ENCODE measurements around the gene PLD3.

The PLD3 gene

DNA sequence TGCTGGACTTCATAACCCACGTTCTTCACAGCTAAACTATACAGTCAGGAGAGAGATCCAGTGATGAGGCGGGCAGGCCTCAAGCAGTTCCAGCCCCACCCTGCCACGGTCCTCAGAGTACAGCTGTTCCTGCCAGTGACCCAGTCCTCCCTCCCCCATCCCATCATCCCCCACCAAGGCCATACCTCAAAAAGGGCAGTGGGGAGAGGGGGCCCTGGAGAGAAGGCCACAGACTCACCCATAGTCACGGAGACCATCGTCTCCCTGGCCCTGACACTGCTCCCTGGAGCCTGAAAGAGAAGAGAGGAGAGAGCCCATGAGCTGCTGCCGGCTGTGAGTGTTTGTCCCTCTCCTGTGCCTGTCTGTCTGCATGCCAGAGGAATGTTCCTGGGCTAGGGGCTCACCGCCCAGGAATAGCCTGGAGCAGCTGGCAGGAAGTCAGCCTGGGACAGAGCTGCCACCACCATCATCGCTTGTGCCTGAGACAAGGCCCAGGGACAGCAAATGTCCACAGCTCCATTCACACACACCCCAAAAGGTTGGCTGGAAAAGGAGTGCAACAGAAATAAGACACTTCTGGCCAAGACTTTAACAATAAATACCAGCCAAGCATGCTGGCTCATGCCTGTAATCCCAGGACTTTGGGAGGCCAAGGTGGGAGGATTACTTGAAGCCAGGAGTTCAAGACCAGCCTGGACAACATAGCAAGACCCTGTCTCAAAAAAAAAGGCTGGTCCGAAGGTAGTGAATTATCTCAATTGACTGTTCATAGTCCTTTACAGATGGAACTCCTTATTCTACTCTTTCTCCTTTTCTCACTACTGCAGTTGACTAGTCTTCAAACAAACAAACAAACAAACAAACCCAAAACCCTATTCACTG is 6.7 kb upstream of the PLD3 start:
- no peak for TF ChIP-seq ZNF274 (IDR thresholded peaks at IDR 0.05; ENCODE audit: low read depth, low read length)
- no peak overlapping the region for H3K4me3 ChIP-seq (ENCODE audit: low read length)

DNA sequence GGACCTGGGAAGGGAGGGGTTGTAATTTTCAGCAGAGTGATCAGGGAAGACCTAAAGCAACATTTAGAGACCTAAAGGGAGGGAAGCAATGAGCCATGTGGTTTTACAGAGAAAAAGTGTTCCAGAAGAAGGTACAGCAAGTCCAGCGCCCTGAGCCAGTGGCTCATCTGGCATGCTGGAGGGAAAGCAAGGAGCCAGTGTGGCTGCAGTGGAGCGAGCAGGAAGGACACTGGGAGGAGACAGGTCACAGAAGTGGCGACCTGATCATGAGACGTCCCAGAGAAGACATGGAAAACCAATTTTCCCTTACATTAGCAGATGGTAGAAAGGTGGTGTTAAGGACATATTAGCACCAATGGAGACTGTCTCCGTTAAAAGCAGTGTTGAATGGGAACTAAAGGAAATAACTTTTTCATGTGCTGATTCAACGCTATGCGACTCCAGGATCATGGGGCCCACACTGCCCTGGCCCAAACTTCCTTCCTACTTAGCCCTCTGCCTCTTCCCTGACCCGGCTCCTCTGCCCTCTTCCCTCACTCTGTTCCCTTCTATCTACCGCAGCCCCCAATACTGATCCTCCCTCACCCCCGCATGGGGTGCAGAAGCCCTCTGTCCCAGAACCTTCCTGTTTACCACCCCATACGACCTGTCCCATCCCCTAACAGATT is 5.7 kb upstream of the PLD3 start:
- no peak for TF ChIP-seq ZNF274 (IDR thresholded peaks at IDR 0.05; ENCODE audit: low read depth, low read length)
- no peak overlapping the region for H3K4me3 ChIP-seq (ENCODE audit: low read length)

DNA sequence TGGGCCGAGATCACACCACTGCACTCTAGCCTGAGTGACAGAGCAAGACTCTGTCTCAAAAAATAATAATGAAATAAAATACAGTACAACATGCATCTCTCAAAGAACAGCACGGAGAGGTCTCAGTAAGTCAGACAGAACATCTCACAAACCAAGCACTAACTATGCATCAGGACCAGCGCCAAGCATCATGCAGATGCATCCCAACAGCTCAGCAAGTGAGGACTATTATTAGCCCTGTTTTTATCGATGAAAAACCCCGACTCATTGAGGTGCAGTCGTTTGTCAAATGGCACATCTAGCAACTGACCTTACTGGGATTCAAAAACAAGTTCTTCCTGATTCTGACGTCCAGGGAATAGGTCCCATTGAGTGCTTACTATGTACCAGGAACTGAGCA is 4.1 kb upstream of the PLD3 start:
- no peak overlapping the region for H3K4me3 ChIP-seq (ENCODE audit: low read length)
- no peak for TF ChIP-seq ZNF274 (IDR thresholded peaks at IDR 0.05; ENCODE audit: low read depth, low read length)

DNA sequence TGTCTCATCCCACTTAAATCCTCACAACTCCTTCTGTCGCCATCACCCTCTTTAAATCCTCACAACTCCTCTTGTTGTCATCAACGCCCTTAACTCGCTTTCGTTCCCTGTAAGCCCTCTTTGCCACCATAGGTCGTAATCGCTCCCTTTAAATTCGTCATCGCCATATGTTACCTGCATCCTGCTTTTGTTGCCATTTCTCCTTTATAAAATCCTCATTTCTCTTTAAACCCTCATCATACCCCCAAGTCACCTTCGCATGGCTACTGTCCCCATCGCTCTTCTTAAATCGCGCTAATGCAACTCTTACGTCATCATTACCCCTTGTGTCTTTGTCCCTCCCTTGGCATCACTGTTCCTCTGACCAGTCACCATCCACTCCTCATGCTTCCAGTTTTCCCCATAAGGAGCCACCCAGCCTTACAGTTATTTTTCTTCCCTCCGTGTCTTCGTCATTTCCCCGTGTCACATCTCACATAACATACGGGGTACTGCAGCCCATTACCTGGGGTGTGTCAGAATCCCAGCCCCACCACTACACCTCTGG is 539 bp downstream of the PLD3 start:
- no peak for TF ChIP-seq ZNF274 (IDR thresholded peaks at IDR 0.05; ENCODE audit: low read depth, low read length)
- peak overlapping the region; percentile 97 for H3K4me3 ChIP-seq (ENCODE audit: low read length)

DNA sequence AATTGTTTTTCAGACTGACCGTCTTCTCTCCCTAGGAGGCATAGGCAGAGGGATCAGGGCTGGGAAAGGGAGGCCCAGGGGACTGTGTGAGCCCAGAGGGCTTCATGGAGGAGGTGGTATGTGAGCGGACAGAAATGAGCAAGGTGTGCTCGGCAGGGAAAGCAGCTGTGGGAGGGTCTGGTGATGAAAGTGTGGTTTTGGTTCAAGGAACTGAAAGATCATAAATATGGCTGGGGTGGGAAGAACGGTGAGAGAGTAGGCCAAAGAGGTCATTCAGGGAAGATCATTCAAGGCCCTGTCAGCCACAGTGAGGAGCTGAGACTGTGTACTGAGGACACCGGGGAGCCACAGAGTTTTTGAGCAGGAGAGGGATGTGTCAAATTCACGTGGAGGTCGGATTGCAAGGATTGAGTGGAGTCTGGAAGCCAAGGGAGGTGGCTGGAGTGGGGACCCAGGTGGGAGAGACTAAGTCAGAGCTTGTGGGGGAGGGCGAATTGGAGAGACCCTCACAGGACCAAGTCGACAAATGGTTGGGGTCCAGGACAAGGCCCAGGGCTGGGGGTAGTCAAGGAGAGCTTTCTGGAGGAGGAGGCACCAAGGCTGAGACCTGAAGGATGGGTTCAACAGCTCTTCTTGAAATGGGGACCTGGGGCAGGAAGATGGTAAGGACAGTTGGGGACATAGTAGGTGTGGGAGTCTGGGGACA is 7.6 kb downstream of the PLD3 start:
- TF ChIP-seq ZNF274 (IDR thresholded peaks at IDR 0.05; ENCODE audit: low read depth, low read length) = no peak
- H3K4me3 ChIP-seq (ENCODE audit: low read length) = no peak overlapping the region

DNA sequence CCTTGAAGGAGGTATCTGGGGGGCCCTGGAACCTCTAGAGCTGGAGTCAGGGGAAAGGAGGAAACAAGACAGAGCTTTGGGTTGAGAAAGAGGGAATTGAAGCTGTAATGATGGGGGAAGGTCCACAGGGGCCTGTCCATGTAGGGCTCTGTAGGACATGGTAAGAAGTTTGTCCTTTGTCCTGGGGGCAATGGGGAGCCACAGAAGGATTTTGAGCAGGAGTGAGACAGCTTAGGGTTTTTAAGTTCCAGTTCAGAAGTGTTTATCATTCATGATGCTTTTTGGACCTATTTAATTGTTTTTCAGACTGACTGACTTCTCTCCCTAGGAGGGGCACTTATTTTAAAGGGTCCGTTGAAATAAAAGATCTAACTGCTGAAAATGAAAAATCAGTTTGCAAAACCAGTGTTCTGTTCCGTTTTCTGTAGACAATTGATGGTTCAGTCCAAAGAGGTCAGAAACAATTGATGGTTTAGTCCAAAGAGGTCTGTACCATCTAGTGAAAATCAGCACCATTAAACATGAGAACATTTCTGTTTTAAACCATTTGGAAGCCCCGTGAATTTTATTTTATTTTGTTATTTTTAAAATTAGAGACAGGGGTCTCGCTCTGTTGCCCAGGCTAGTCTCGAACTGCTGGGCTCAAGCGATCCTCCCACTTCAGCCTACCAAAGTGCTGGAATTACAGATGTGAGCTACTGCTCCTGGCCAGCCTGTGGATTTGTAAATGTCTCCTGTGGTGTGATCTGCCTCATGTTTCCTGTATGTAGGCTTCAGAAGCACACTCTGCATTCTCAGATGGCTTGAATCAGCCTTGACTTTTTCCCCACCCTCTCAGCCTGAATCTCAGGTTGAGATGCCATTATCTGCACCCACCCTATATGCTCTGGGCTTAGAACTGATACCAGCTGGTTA is 8.4 kb downstream of the PLD3 start:
- no peak overlapping the region for H3K4me3 ChIP-seq (ENCODE audit: low read length)
- TF ChIP-seq ZNF274 (IDR thresholded peaks at IDR 0.05; ENCODE audit: low read depth, low read length) = no peak

DNA sequence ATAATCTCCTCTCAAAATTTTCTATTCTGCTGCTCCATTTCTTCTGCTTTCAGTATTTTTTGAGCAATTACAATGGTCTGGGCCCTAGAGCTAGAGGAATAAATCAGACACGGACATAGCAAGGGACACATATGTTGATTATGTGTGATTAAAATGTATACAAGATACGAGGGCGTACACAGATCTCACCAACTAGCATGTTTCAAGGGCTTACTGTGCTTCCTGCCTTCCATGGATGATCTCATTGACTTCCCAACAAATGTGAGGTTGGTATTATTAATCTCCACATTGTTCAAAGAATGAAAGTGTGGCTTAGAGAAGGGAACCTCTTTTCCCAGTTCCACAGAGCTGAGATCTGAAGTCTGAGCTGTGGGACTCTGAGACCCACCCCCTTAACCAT is 9.1 kb downstream of the PLD3 start:
- TF ChIP-seq ZNF274 (IDR thresholded peaks at IDR 0.05; ENCODE audit: low read depth, low read length) = no peak
- no peak overlapping the region for H3K4me3 ChIP-seq (ENCODE audit: low read length)

DNA sequence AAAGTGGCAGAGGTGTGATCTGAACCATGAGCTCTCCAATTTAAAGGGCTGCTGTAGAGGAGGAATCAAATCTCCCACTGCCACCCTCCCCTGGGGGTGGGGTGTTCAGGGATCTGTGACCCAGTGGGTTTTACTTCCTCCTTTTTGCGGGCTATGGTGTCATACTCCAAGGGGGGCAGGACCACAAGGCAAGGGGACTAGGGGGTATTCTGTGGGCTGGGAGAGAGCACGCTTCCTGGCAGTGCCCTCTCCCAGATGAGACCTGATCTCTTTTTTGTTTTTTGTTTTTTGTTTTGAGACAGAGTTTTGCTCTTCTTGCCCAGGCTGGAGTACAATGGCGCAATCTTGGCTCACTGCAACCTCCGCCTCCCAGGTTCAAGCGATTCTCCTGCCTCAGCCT is 10.3 kb downstream of the PLD3 start:
- no peak for TF ChIP-seq ZNF274 (IDR thresholded peaks at IDR 0.05; ENCODE audit: low read depth, low read length)
- no peak overlapping the region for H3K4me3 ChIP-seq (ENCODE audit: low read length)

DNA sequence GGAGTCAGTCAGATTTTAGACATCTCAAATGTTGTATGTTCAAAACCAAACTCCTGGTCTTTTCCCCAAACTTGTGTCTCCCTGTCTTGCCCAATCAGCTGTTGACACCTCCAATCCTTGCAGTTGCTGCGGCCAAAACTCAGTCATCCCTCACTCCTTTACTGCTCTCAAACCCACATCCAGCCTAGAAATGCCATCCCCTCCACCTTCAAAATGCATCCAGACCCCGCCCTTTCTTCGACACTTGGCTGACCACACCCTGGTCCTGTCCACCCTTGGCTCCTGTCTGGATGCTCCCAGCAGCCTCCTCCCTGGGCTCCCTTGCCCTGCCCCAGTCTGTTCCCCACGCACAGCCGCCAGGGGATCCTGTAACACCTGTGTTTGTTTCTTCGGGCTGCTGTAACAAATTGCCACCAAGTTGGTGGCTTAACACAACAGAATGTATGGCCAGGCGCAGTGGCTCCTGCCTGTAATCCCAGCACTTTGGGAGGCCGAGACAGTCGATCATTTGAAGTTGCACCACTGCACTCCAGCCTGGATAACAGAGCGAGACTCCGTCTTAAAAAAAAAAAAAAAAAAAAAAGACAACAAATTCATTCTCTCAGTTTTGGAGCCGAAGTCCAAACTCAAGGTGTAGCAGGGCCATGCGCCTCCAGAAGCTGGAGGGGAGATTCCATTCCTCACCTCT is 11.7 kb downstream of the PLD3 start:
- no peak for TF ChIP-seq ZNF274 (IDR thresholded peaks at IDR 0.05; ENCODE audit: low read depth, low read length)
- no peak overlapping the region for H3K4me3 ChIP-seq (ENCODE audit: low read length)

DNA sequence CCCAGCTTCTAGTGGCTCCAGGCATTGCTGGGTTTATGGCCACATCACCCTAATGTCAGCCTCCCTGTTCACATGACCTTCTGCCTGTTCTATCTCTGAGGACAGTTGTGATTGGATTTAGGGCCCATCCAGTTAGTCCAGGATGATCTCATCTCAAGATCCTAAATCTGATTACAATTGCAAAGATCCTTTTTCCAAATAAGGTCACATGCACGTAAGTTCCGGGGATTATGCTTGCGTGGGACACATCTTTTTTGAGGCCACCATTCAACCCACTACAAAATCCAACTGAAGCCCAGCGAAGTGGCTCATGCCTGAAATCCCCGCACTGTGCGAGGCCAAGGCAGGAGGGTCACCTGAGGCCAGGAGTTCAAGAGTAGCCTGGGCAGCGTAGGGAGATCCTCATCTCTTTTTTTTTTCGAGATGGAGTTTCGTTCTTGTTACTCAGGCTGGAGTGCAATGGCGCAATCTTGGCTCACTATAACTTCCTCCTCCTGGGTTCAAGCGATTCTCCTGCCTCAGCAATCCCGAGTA is 12.3 kb downstream of the PLD3 start:
- H3K4me3 ChIP-seq (ENCODE audit: low read length) = no peak overlapping the region
- TF ChIP-seq ZNF274 (IDR thresholded peaks at IDR 0.05; ENCODE audit: low read depth, low read length) = no peak

DNA sequence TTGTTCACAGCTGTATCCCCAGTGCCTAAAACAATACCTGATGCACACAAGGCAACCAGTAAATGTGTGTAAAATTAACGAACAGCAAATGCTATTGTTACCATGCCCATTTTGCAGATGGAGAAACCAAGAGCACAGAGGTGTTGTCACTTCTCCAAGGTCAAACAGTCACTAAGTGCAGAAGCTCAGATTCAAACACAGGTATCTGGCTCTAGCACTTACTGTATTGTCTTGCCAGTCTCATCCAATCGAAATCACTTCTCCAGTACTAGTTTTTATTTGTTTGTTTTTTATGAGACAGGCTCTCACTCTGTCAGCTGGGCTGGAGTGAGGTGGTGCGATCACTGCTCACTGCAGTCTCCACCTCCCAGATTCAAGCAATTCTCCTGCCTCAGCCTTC is 13.7 kb downstream of the PLD3 start:
- H3K4me3 ChIP-seq (ENCODE audit: low read length) = no peak overlapping the region
- no peak for TF ChIP-seq ZNF274 (IDR thresholded peaks at IDR 0.05; ENCODE audit: low read depth, low read length)

DNA sequence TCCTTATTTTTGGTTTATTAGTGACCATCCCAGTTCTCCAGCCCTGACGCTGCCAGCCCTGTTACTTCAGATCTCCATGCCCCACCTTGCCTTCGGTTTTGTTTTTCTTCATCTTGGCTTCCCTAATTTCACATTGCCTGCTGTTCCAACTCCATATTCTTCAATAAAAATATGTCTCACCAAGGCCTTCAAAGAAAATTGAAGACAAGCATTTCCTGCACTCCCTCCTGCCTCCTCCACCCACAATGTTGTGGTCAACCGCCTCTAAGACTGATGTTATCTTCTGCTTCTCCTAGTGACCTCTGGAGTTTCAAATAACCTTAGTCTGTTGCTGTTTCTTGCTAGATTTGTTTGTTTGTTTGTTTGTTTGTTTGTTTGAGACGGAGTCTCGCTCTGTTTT is 14.6 kb downstream of the PLD3 start:
- no peak for TF ChIP-seq ZNF274 (IDR thresholded peaks at IDR 0.05; ENCODE audit: low read depth, low read length)
- no peak overlapping the region for H3K4me3 ChIP-seq (ENCODE audit: low read length)

DNA sequence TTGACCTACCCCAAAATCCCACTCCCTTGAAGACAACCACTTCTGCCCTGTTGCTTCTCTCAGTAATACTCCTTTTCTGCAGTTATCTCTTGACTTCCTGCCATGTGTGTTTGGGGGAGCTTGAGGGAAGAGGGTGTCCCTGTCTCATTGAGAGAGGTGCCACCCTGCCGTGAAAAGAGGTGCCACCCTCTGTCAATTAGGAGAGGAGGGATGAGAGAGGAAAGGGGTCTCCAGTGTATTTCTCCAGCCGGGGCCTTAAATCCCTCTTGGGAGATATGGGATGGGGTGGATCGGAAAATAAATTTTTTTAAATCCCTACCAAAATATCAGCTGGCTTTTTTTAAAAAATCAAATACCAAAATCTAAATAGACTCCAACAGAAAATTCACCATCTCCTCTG is 16.5 kb downstream of the PLD3 start:
- H3K4me3 ChIP-seq (ENCODE audit: low read length) = no peak overlapping the region; the same call in 1 of the 2 replicates
- no peak for TF ChIP-seq ZNF274 (IDR thresholded peaks at IDR 0.05; ENCODE audit: low read depth, low read length)
